ENCODE results near the gene USP3. TPM values are rescaled to one million over a fixed set of nuclear protein-coding genes. Genes with fewer than 3 reads are reported as not detected.

The USP3 gene
- total and polyA plus RNA-seq, 10 of the 15 experiments (the other 5 are each of a cell fraction or from before 2014, with no cell fraction given) = 23.8 to 64.5 (median 50.3) TPM

- intact Hi-C loops (cut with micrococcal nuclease; ENCODE audit: unreplicated experiment) = no loop called here
Observed at GRCh38 chr15:63495780-63496488, 8.5 kb upstream of the USP3 start.

More at GRCh38 chr15:63495780-63496488, 8.5 kb upstream of the USP3 start:
- Histone ChIP-seq H4K20me1 (ENCODE audit: control insufficient read depth, insufficient read depth) (no peaks in the 10 kb centered on the region), H3K27ac (ENCODE audit: control insufficient read depth, insufficient read depth) (no peak overlapping the region), H2AFZ (ENCODE audit: control insufficient read depth, low read depth, low read length) (no peak overlapping the region), H3K4me3 (no peak overlapping the region), H3K4me1 (ENCODE audit: control insufficient read depth, insufficient read depth, low read length) (peaks cover 61% of the 10 kb centered on the region), H3K79me2 (ENCODE audit: control insufficient read depth, insufficient read depth, low read length) (no peaks in the 10 kb centered on the region), H3K9ac (ENCODE audit: control insufficient read depth, insufficient read depth, low read length) (no peak overlapping the region), H3K4me2 (ENCODE audit: control insufficient read depth, insufficient read depth) (no peak overlapping the region), H3K36me3 (ENCODE audit: control insufficient read depth in 2 of 2, insufficient read depth in 2 of 2, low read length in 1 of 2) (no peaks in the 10 kb centered on the region), H3K9me3 (replicated peaks; ENCODE audit: control insufficient read depth, insufficient read depth, low read length) (no peaks in the 10 kb centered on the region; the same call in 2 of the 3 replicates), H3K27me3 (replicated peaks in 1 of 2; ENCODE audit: control insufficient read depth in 2 of 2, insufficient read depth in 2 of 2, low read length in 1 of 2) (no peaks in the 10 kb centered on the region)
- POLR2A ChIA-PET = interaction anchor here (0.6 to 5.2 kb wide), 13 partner anchors 8 to 156 kb away, joined by 3 to 56 read pairs (median 5); no protein-coding TSS in a partner anchor
- FAIRE-seq (no peak), DNase-seq (ENCODE audit: low read depth, low spot score) (no peak), ATAC-seq (no peak)
- SMC1A ChIA-PET (ENCODE audit: uncharacterized antibody, unreplicated experiment) = interaction anchor here (0.8 to 7.2 kb wide), 22 partner anchors 8 to 114 kb away, joined by 3 to 104 read pairs (median 8); partner anchors contain the start of genes FBXL22 and USP3
- RAD21 ChIA-PET (ENCODE audit: unreplicated experiment) = interaction anchor here (0.7 to 5.2 kb wide), 12 partner anchors 8 to 102 kb away, joined by 3 to 59 read pairs (median 20); partner anchors contain the start of gene FBXL22
- CTCF ChIA-PET = interaction anchor here (0.7 to 5.8 kb wide), 10 partner anchors 8 to 57 kb away, joined by 3 to 47 read pairs (median 6); no protein-coding TSS in a partner anchor
- 94% methylated on average over 5 of the region's 5 CpGs for WGBS (ENCODE audit: insufficient coverage, insufficient replicate concordance, low lambda C conversion rate, missing lambda C conversion rate)
- BruUV-seq (replicated peaks) = no TSS peak
- in situ Hi-C loops (cut with MboI) = loop anchor here (25.0 kb wide), 1 partner anchor 1391 kb away; no protein-coding TSS in a partner anchor
- TF ChIP-seq NFXL1 (IDR thresholded peaks at IDR 0.05; ENCODE audit: borderline replicate concordance) (no peak), ZNF274 (IDR thresholded peaks at IDR 0.05; ENCODE audit: insufficient read depth, insufficient read length) (no peak)
- TF ChIP-seq, protein P1, sequence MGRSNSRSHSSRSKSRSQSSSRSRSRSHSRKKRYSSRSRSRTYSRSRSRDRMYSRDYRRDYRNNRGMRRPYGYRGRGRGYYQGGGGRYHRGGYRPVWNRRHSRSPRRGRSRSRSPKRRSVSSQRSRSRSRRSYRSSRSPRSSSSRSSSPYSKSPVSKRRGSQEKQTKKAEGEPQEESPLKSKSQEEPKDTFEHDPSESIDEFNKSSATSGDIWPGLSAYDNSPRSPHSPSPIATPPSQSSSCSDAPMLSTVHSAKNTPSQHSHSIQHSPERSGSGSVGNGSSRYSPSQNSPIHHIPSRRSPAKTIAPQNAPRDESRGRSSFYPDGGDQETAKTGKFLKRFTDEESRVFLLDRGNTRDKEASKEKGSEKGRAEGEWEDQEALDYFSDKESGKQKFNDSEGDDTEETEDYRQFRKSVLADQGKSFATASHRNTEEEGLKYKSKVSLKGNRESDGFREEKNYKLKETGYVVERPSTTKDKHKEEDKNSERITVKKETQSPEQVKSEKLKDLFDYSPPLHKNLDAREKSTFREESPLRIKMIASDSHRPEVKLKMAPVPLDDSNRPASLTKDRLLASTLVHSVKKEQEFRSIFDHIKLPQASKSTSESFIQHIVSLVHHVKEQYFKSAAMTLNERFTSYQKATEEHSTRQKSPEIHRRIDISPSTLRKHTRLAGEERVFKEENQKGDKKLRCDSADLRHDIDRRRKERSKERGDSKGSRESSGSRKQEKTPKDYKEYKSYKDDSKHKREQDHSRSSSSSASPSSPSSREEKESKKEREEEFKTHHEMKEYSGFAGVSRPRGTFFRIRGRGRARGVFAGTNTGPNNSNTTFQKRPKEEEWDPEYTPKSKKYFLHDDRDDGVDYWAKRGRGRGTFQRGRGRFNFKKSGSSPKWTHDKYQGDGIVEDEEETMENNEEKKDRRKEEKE (IDR thresholded peaks at IDR 0.05) = no peak
